K562 (cell line): ENCODE measurements around the gene MLLT1. TPM values are rescaled to one million over a fixed set of nuclear protein-coding genes. Genes with fewer than 3 reads are reported as not detected.
A peak's percentile ranks its signal among the peaks of the same experiment; 100 is the strongest.

Experiments
- ARID3B ChIP-seq: fragments of 250-450 bp; sonication (Bioruptor Pico); IDR thresholded peaks from 2 replicates; pipeline ENCODE4 v1.4.0; 2020; ENCODE audit warnings: borderline replicate concordance
- ARNT ChIP-seq, 2 experiments: fragments of 450-650 bp; IDR thresholded peaks; 2 replicates each; pipeline ENCODE4 v1.6.1; 2016; ENCODE audit warnings: mild to moderate bottlenecking in 1 of 2
- ASH1L ChIP-seq: fragments of 450-650 bp; IDR thresholded peaks from 2 replicates; pipeline ENCODE4 v1.6.1; 2018; ENCODE audit warnings: borderline replicate concordance, mild to moderate bottlenecking, low read depth; ENCODE audit not compliant: partially characterized antibody
- BCLAF1 ChIP-seq, 2 experiments: fragments of 450-650 bp in 1 of 2; IDR thresholded peaks; 2 replicates each; pipeline ENCODE4 v1.6.1; 2011 to 2017; ENCODE audit warnings: low read depth in 2 of 2, antibody characterized with exemption in 1 of 2, borderline replicate concordance in 1 of 2, low read length in 1 of 2, mild to moderate bottlenecking in 1 of 2, mixed read lengths in 1 of 2; ENCODE audit not compliant: control insufficient read depth in 1 of 2
- CGGBP1 ChIP-seq: fragments of 250-450 bp; sonication (Bioruptor Pico); IDR thresholded peaks from 2 replicates; pipeline ENCODE4 v1.9.0; 2021; ENCODE audit warnings: mild to moderate bottlenecking
- ELF4 ChIP-seq: fragments of 450-650 bp; formaldehyde crosslinking; IDR thresholded peaks from 2 replicates; pipeline ENCODE4 v1.4.0; 2022; ENCODE audit warnings: missing genetic modification characterization
- OTX1 ChIP-seq: fragments of 450-650 bp; formaldehyde crosslinking; IDR thresholded peaks from 2 replicates; pipeline ENCODE4 v1.4.0; 2022; ENCODE audit warnings: mild to moderate bottlenecking
- PML ChIP-seq: IDR thresholded peaks from 2 replicates; pipeline ENCODE4 v1.6.1; 2012; ENCODE audit warnings: low read length, inconsistent platforms
- SMAD4 ChIP-seq: fragments of 250-450 bp; sonication (Bioruptor Pico); conservative IDR thresholded peaks from 2 replicates; pipeline ENCODE4 v1.8.0; 2021; ENCODE audit warnings: inconsistent platforms, mild to moderate bottlenecking, moderate library complexity
- ZNF121 ChIP-seq: sonication (generic); formaldehyde crosslinking; conservative IDR thresholded peaks from 2 replicates; pipeline ENCODE4 v1.8.0; 2022; ENCODE audit warnings: missing genetic modification reagents
- ZNF146 ChIP-seq: IDR thresholded peaks from one replicate; pipeline ENCODE4 v1.6.1; 2018; ENCODE audit warnings: missing compliant biosample characterization; ENCODE audit not compliant: unreplicated experiment
- ZNF707 ChIP-seq: fragments of 250-450 bp; sonication (Bioruptor Pico); conservative IDR thresholded peaks from 2 replicates; pipeline ENCODE4 v1.8.0; 2022; ENCODE audit warnings: inconsistent platforms, mild to moderate bottlenecking, moderate library complexity
- polyA plus RNA-seq, 8 experiments: library from polyadenylated mRNA; depleted of rRNA in 4 of 8; stranded (reverse) in 5 of 8; unstranded in 3 of 8; fragments of >200 nt; fragmentation: Nextera tagmentation in 2 of 8; fragmentation: Illumina TruSeq in 1 of 8; extraction: Ambion mirVana in 2 of 8; extraction: Trizol in 1 of 8; gene quantifications; 2 replicates each; pipeline versions ENCODE4 v1.2.1 to v1.2.3, GENCODE V29; 2011 to 2014; ENCODE audit warnings: inconsistent platforms in 1 of 8, missing spikeins in 1 of 8
- total RNA-seq, 7 experiments: library from RNA; depleted of rRNA in 6 of 7; stranded (reverse); fragments of >200 nt in 6 of 7; fragmentation: Illumina TruSeq in 2 of 7; extraction: Trizol in 2 of 7; gene quantifications; 2 replicates each; pipeline versions ENCODE4 v1.2.1 to v1.2.3, GENCODE V29; 2011 to 2021; ENCODE audit warnings: low replicate concordance in 1 of 7
- TF ChIP-seq, protein P1 (sequence below), 2 experiments: fragments of 450-650 bp in 1 of 2; sonication (generic) in 1 of 2; formaldehyde crosslinking; conservative IDR thresholded peaks; 2 replicates each; pipeline versions ENCODE4 v1.4.0 to v1.8.1; 2020 to 2022; ENCODE audit warnings: mild to moderate bottlenecking in 1 of 2, missing genetic modification reagents in 1 of 2
- TF ChIP-seq, protein P2 (sequence below): fragments of 450-650 bp; IDR thresholded peaks from 2 replicates; pipeline ENCODE4 v1.6.1; 2016; ENCODE audit warnings: low read depth

Gene MLLT1
- total and polyA plus RNA-seq, 9 of the 15 experiments (the other 6 are each of a cell fraction or from before 2014, with no cell fraction given): 0.23 to 63.5 (median 15.4) TPM

DNA sequence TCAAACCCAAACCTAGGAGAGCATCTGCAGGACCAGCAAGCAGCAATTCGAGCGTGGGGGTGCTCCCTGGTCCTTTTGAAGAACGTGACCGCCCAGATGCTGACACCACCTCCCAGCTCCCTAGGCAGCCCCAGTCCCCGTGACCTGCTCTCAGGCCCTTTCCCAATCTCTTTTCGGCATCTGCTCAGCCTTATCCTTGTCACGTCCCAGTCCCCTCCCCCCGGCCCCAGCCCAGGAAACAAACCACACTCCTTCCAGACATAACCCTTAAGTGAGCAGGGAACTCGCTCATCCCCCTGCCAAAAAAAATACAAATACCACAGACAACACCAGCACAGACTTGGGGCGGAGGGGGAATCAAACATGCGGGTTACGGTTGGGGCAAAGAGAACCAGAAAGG is 3.3 kb downstream of the MLLT1 start (continued):
- TF ChIP-seq BCLAF1 (IDR thresholded peaks at IDR 0.05; ENCODE audit: borderline replicate concordance in 1 of 2, control insufficient read depth in 1 of 2, low read depth in 2 of 2, low read length in 1 of 2) (no peak), OTX1 (CRISPR knock-in tag) (no peak), ELF4 (CRISPR knock-in tag) (0 out of 2 replicates have a peak, but pooled peaks have one; percentile 14), ZNF146 (no peak), ARID3B (no peak), ZNF707 (CRISPR knock-in tag) (no peak), SMAD4 (peak; percentile 71; the same call in 1 of the 2 replicates), PML (no peak), ARNT (IDR thresholded peaks at IDR 0.05) (peak; percentile 70 to 93; a peak in 3 of 4 replicates), ZNF121 (CRISPR knock-in tag) (no peak), ASH1L (no peak), CGGBP1 (CRISPR knock-in tag) (no peak)
- TF ChIP-seq, protein P1, sequence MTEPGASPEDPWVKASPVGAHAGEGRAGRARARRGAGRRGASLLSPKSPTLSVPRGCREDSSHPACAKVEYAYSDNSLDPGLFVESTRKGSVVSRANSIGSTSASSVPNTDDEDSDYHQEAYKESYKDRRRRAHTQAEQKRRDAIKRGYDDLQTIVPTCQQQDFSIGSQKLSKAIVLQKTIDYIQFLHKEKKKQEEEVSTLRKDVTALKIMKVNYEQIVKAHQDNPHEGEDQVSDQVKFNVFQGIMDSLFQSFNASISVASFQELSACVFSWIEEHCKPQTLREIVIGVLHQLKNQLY (CRISPR knock-in tag; conservative IDR thresholded peaks at IDR 0.05): no peak
- TF ChIP-seq, protein P2, sequence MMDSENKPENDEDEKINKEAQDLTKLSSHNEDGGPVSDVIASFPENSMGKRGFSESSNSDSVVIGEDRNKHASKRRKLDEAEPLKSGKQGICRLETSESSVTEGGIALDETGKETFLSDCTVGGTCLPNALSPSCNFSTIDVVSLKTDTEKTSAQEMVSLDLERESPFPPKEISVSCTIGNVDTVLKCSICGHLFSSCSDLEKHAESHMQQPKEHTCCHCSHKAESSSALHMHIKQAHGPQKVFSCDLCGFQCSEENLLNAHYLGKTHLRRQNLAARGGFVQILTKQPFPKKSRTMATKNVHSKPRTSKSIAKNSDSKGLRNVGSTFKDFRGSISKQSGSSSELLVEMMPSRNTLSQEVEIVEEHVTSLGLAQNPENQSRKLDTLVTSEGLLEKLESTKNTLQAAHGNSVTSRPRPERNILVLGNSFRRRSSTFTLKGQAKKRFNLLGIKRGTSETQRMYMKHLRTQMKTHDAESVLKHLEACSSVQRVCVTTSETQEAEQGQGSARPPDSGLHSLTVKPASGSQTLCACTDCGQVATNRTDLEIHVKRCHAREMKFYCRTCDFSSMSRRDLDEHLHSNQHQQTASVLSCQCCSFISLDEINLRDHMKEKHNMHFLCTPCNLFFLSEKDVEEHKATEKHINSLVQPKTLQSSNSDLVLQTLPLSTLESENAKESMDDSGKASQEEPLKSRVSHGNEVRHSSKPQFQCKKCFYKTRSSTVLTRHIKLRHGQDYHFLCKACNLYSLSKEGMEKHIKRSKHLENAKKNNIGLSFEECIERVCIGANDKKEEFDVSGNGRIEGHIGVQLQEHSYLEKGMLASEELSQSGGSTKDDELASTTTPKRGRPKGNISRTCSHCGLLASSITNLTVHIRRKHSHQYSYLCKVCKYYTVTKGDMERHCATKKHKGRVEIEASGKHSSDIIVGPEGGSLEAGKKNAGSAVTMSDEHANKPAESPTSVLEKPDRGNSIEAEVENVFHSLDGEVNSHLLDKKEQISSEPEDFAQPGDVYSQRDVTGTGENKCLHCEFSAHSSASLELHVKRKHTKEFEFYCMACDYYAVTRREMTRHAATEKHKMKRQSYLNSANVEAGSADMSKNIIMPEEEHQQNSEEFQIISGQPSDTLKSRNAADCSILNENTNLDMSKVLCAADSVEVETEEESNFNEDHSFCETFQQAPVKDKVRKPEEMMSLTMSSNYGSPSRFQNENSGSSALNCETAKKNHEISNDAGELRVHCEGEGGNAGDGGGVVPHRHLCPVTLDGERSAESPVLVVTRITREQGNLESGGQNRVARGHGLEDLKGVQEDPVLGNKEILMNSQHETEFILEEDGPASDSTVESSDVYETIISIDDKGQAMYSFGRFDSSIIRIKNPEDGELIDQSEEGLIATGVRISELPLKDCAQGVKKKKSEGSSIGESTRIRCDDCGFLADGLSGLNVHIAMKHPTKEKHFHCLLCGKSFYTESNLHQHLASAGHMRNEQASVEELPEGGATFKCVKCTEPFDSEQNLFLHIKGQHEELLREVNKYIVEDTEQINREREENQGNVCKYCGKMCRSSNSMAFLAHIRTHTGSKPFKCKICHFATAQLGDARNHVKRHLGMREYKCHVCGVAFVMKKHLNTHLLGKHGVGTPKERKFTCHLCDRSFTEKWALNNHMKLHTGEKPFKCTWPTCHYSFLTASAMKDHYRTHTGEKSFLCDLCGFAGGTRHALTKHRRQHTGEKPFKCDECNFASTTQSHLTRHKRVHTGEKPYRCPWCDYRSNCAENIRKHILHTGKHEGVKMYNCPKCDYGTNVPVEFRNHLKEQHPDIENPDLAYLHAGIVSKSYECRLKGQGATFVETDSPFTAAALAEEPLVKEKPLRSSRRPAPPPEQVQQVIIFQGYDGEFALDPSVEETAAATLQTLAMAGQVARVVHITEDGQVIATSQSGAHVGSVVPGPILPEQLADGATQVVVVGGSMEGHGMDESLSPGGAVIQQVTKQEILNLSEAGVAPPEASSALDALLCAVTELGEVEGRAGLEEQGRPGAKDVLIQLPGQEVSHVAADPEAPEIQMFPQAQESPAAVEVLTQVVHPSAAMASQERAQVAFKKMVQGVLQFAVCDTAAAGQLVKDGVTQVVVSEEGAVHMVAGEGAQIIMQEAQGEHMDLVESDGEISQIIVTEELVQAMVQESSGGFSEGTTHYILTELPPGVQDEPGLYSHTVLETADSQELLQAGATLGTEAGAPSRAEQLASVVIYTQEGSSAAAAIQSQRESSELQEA: no peak
